GM21515 (cell line): ENCODE results near the gene MRI1.
A peak's percentile ranks its signal among the peaks of the same experiment; 100 is the strongest.
"Not testable (repeated sequence)": the region's sequence is repeated elsewhere in the genome, so short reads cannot be mapped to it uniquely, and the experiment has no call there.

ENCODE experiments used
- ATAC-seq: cut with Tn5 transposase; IDR thresholded peaks from one replicate; pipeline ENCODE4 v1.9.1; 2021; ENCODE audit not compliant: unreplicated experiment

MRI1 gene

GRCh38 chr19:13758795-13759194, 5.5 kb upstream of the MRI1 start:
- no peak for ATAC-seq

GRCh38 chr19:13761423-13761822, 2.9 kb upstream of the MRI1 start:
- ATAC-seq = no peak

GRCh38 chr19:13762635-13763235, 1.6 kb upstream of the MRI1 start:
- no peak for ATAC-seq

- ATAC-seq = no peak
These were observed 1.1 kb upstream of the MRI1 start for GRCh38 chr19:13763265-13763664.

GRCh38 chr19:13764821-13765394, 586 bp downstream of the MRI1 start:
- no peak for ATAC-seq

GRCh38 chr19:13765395-13766094, 1.2 kb downstream of the MRI1 start:
- no peak for ATAC-seq

- no peak for ATAC-seq
These were observed 1.8 kb downstream of the MRI1 start for GRCh38 chr19:13766095-13766481.

- no peak for ATAC-seq
These were observed 4.2 kb downstream of the MRI1 start for GRCh38 chr19:13768510-13768909.

GRCh38 chr19:13770013-13770635, 5.8 kb downstream of the MRI1 start:
- no peak for ATAC-seq

- peak; percentile 86 for ATAC-seq
These were observed 10.2 kb downstream of the MRI1 start, which contains the start of gene C19orf53 for GRCh38 chr19:13774217-13775191. Gene C19orf53 (plus strand): TSS chr19:13774456. CDS start chr19:13774478, 22 bp downstream.

GRCh38 chr19:13778398-13778797, 14.1 kb downstream of the MRI1 start:
- no peak for ATAC-seq

- no peak for ATAC-seq
These were observed 14.5 kb downstream of the MRI1 start for GRCh38 chr19:13778847-13779246.

GRCh38 chr19:13779794-13780193, 15.5 kb downstream of the MRI1 start:
- ATAC-seq = not testable (repeated sequence)

- no peak for ATAC-seq
These were observed 17.2 kb downstream of the MRI1 start for GRCh38 chr19:13781547-13781946.

GRCh38 chr19:13782537-13782936, 18.2 kb downstream of the MRI1 start:
- ATAC-seq = no peak

GRCh38 chr19:13783565-13784500, 19.5 kb downstream of the MRI1 start:
- no peak for ATAC-seq

- no peak for ATAC-seq
These were observed 20.6 kb downstream of the MRI1 start for GRCh38 chr19:13784731-13785452.

GRCh38 chr19:13788991-13789390, 24.7 kb downstream of the MRI1 start:
- no peak for ATAC-seq

- ATAC-seq = no peak
These were observed 26.0 kb downstream of the MRI1 start for GRCh38 chr19:13790354-13790753.
